Activated CD4-positive, alpha-beta T cell treated with anti-CD3 and anti-CD28 coated beads for 4 hours (primary cell): ENCODE data around the gene MAP3K14.
A peak's percentile ranks its signal among the peaks of the same experiment; 100 is the strongest.

Experiments
- DNase-seq, 2 donors: peaks; one replicate each; pipeline ENCODE4 v3.0.0-alpha.2; 2020

The MAP3K14 gene

GRCh38 chr17:45218895-45219661 is 97.7 kb downstream of the MAP3K14 start:
- peak; percentile 75 to 92 for DNase-seq
